GM20000 (cell line): ENCODE measurements around the gene KLHL20.
"Not testable (repeated sequence)": the region's sequence is repeated elsewhere in the genome, so short reads cannot be mapped to it uniquely, and the experiment has no call there.

Source experiments
- DNase-seq: peaks from one replicate; pipeline ENCODE4 v3.0.0; 2012; ENCODE audit warnings: low spot score
- CTCF ChIP-seq: IDR thresholded peaks from 2 replicates; pipeline ENCODE4 v1.5.1; 2012; ENCODE audit warnings: mild to moderate bottlenecking, control low read depth; ENCODE audit errors: extremely low read depth, missing control alignments

Gene KLHL20

GRCh38 chr1:173758980-173759379 lies 44.2 kb downstream of the KLHL20 start:
- no peak for DNase-seq

GRCh38 chr1:173764331-173764730 lies 49.5 kb downstream of the KLHL20 start:
- DNase-seq = not testable (repeated sequence)

More at GRCh38 chr1:173758980-173759379, 44.2 kb downstream of the KLHL20 start:
- TF ChIP-seq CTCF = no peak

- no peak for DNase-seq
- TF ChIP-seq CTCF = no peak
These were observed 53.4 kb downstream of the KLHL20 start for GRCh38 chr1:173768206-173768605.

- no peak for DNase-seq
These were observed 54.0 kb downstream of the KLHL20 start for GRCh38 chr1:173768827-173769226.

GRCh38 chr1:173770330-173770729 lies 55.5 kb downstream of the KLHL20 start:
- DNase-seq = not testable (repeated sequence)

More at GRCh38 chr1:173768827-173769226, 54.0 kb downstream of the KLHL20 start:
- TF ChIP-seq CTCF = no peak

- no peak for TF ChIP-seq CTCF
- DNase-seq = no peak
These were observed 56.8 kb downstream of the KLHL20 start for GRCh38 chr1:173771560-173771959.

- TF ChIP-seq CTCF = no peak
- DNase-seq = no peak
These were observed 60.9 kb downstream of the KLHL20 start for GRCh38 chr1:173775578-173776226.

GRCh38 chr1:173779936-173780335 lies 65.2 kb downstream of the KLHL20 start:
- no peak for TF ChIP-seq CTCF
- no peak for DNase-seq
